HL-60 (cell line): ENCODE measurements around the gene EFCAB8.

Experiments used
- DNase-seq, 2 experiments: peaks; one replicate each; pipeline ENCODE4 v3.0.0-alpha.2; 2010 to 2020; ENCODE audit warnings: low read depth in 1 of 2, low spot score in 1 of 2
- H3K27ac ChIP-seq: fragments of 250-450 bp; sonication (Bioruptor Pico); replicated peaks from 2 replicates; pipeline ENCODE4 v1.5.1; 2020; ENCODE audit warnings: mild to moderate bottlenecking, moderate library complexity
- H3K27me3 ChIP-seq: fragments of 250-450 bp; sonication (Bioruptor Pico); 2 replicates; pipeline ENCODE4 v1.5.1; 2021; ENCODE audit warnings: mild to moderate bottlenecking, moderate library complexity; ENCODE audit not compliant: insufficient read depth, poor library complexity, severe bottlenecking
- H3K4me3 ChIP-seq: replicated peaks from 2 replicates; pipeline ENCODE4 v1.5.1; 2011; ENCODE audit warnings: mild to moderate bottlenecking, control low read depth, low read length; ENCODE audit not compliant: insufficient read depth
- CTCF ChIP-seq: IDR thresholded peaks from one replicate; pipeline ENCODE4 v1.5.1; 2011; ENCODE audit warnings: low read length, control low read depth, inconsistent platforms; ENCODE audit not compliant: insufficient read depth
- GABPA ChIP-seq: IDR thresholded peaks from 2 replicates; pipeline ENCODE4 v1.6.1; 2012; ENCODE audit warnings: low read depth
- POLR2AphosphoS5 ChIP-seq: IDR thresholded peaks from 2 replicates; pipeline ENCODE4 v1.6.1; 2012; ENCODE audit warnings: low read depth
- REST ChIP-seq: IDR thresholded peaks from 2 replicates; pipeline ENCODE4 v1.6.1; 2012; ENCODE audit warnings: low read depth; ENCODE audit not compliant: insufficient replicate concordance
- SPI1 ChIP-seq: IDR thresholded peaks from 2 replicates; pipeline ENCODE4 v1.6.1; 2012; ENCODE audit warnings: low read depth, mild to moderate bottlenecking, borderline replicate concordance

Gene EFCAB8

DNA sequence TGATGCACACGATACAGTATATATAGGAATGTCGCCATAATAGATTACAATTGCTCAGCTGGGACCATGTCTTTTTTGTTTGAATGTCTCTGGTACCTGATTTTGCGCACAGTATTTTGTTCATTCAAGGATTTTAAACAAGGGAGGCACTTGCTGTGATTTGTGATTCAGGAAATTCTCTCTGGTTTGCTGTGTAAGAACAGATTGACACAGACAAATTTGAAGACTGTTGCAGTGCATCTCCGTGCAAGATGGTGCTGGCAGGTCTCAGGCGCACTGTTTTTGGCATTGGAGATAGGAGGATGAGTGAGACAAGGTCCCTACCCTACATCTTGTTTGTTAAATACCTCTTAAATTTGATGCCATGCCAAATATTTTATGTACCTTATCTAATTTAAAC is 36.5 kb upstream of the EFCAB8 start:
- no peak overlapping the region for H3K4me3 ChIP-seq
- H3K27ac ChIP-seq, result no peak overlapping the region
- TF ChIP-seq GABPA, result no peak
- TF ChIP-seq REST, result no peak
- TF ChIP-seq CTCF, result no peak
- TF ChIP-seq SPI1, result no peak
- H3K27me3 ChIP-seq, result no peaks in the 10 kb centered on the region
- no peak for DNase-seq

GRCh38 chr20:32823078-32823477 is 35.6 kb upstream of the EFCAB8 start:
- no peaks in the 10 kb centered on the region for H3K27me3 ChIP-seq
- no peak overlapping the region for H3K4me3 ChIP-seq
- no peak overlapping the region for H3K27ac ChIP-seq
- no peak for TF ChIP-seq POLR2AphosphoS5
- TF ChIP-seq GABPA, result no peak
- TF ChIP-seq CTCF, result no peak
- TF ChIP-seq REST, result no peak
- no peak for TF ChIP-seq SPI1
- peak; percentile 59 to 78 for DNase-seq

GRCh38 chr20:32823737-32824588 is 34.8 kb upstream of the EFCAB8 start:
- H3K27me3 ChIP-seq, result no peaks in the 10 kb centered on the region
- peak; percentile 39 to 75 for DNase-seq
- TF ChIP-seq CTCF (no peak), SPI1 (no peak), REST (no peak), GABPA (no peak), POLR2AphosphoS5 (no peak)
- H3K27ac ChIP-seq, result peak overlapping the region; percentile 45
- H3K4me3 ChIP-seq, result no peak overlapping the region
